ENCODE measurements around the gene COMMD8.

COMMD8 gene

GRCh38 chr4:47471591-47471990 lies 8.1 kb upstream of the COMMD8 start:
- no peak for DNase-seq (ENCODE audit: low read depth)

GRCh38 chr4:47471064-47471463 lies 7.6 kb upstream of the COMMD8 start:
- DNase-seq (ENCODE audit: low read depth): no peak

GRCh38 chr4:47469951-47470350 lies 6.4 kb upstream of the COMMD8 start:
- peak; percentile 55 for DNase-seq (ENCODE audit: low read depth)

GRCh38 chr4:47468706-47469365 lies 5.3 kb upstream of the COMMD8 start:
- DNase-seq (ENCODE audit: low read depth): peak; percentile 82

- DNase-seq (ENCODE audit: low read depth): no peak
These were observed 2.7 kb upstream of the COMMD8 start for GRCh38 chr4:47466056-47466785.

GRCh38 chr4:47465004-47465403 lies 1.5 kb upstream of the COMMD8 start:
- peak; percentile 44 for DNase-seq (ENCODE audit: low read depth)

GRCh38 chr4:47462799-47463234 lies 685 bp downstream of the COMMD8 start:
- DNase-seq (ENCODE audit: low read depth): no peak

- DNase-seq (ENCODE audit: low read depth): no peak
These were observed 11.8 kb downstream of the COMMD8 start for GRCh38 chr4:47451657-47452056.

GRCh38 chr4:47444031-47444430 lies 19.5 kb downstream of the COMMD8 start:
- no peak for DNase-seq (ENCODE audit: low read depth)

- DNase-seq (ENCODE audit: low read depth): no peak
These were observed 20.5 kb downstream of the COMMD8 start for GRCh38 chr4:47442980-47443379.

GRCh38 chr4:47434931-47435330 lies 28.6 kb downstream of the COMMD8 start:
- DNase-seq (ENCODE audit: low read depth): no peak

- no peak for DNase-seq (ENCODE audit: low read depth)
These were observed 30.8 kb downstream of the COMMD8 start for GRCh38 chr4:47432749-47433148.

- no peak for DNase-seq (ENCODE audit: low read depth)
These were observed 35.6 kb downstream of the COMMD8 start for GRCh38 chr4:47427935-47428334.

GRCh38 chr4:47425628-47426027 lies 37.9 kb downstream of the COMMD8 start:
- no peak for DNase-seq (ENCODE audit: low read depth)

- DNase-seq (ENCODE audit: low read depth): no peak
These were observed 44.2 kb downstream of the COMMD8 start for GRCh38 chr4:47419296-47419695.

- no peak for DNase-seq (ENCODE audit: low read depth)
These were observed 45.4 kb downstream of the COMMD8 start for GRCh38 chr4:47418147-47418546.

GRCh38 chr4:47415719-47416118 lies 47.8 kb downstream of the COMMD8 start:
- DNase-seq (ENCODE audit: low read depth): no peak

GRCh38 chr4:47413521-47413920 lies 50.0 kb downstream of the COMMD8 start:
- DNase-seq (ENCODE audit: low read depth): no peak

GRCh38 chr4:47410271-47410670 lies 53.2 kb downstream of the COMMD8 start:
- DNase-seq (ENCODE audit: low read depth): no peak

GRCh38 chr4:47406408-47406807 lies 57.1 kb downstream of the COMMD8 start:
- no peak for DNase-seq (ENCODE audit: low read depth)
